Middle frontal gyrus (tissue), 1 donor: ENCODE measurements around the gene PNPLA3.

Experiments used
- DNase-seq: peaks from one replicate; pipeline ENCODE4 v3.0.0-alpha.2; 2015; ENCODE audit warnings: low spot score; ENCODE audit errors: extremely low spot score

PNPLA3 gene, protein sequence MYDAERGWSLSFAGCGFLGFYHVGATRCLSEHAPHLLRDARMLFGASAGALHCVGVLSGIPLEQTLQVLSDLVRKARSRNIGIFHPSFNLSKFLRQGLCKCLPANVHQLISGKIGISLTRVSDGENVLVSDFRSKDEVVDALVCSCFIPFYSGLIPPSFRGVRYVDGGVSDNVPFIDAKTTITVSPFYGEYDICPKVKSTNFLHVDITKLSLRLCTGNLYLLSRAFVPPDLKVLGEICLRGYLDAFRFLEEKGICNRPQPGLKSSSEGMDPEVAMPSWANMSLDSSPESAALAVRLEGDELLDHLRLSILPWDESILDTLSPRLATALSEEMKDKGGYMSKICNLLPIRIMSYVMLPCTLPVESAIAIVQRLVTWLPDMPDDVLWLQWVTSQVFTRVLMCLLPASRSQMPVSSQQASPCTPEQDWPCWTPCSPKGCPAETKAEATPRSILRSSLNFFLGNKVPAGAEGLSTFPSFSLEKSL

GRCh38 chr22:43923631-43924464 is at the start of gene PNPLA3:
TSS of gene PNPLA3 (plus strand) at chr22:43923805. CDS start at chr22:43923912, 107 bp downstream.
- peak; percentile 81 for DNase-seq

DNA sequence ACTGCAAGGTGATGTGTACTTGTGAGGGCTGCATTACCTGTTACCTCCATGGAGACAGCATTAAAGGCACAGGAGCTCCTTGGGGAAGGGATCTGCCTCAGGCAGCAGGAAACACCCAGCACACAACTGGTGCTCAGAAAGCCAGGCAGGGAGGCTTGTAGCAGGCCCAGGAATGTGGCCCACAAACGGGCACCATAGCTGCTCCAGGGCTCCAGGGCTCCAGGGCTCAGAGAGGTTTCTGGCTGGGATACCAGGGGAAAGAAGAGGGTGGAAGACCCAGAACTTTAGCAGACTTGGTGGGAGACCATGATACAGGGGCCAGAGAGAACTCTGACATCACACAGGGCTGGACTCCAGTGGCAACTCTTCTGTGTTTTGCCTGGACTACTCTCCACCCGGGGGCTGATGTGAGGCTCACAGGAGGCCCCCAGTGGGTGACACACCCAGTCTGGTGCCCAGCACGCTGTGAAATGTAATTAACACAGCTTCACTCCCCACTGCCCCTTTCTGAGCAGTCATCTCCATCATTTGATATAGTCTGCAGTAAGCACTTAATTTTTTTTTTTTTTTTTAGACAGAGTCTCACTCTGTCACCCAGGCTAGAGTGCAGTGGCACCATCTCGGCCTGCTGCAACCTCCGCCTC is 46.6 kb upstream of the PNPLA3 start:
- DNase-seq, result no peak

DNA sequence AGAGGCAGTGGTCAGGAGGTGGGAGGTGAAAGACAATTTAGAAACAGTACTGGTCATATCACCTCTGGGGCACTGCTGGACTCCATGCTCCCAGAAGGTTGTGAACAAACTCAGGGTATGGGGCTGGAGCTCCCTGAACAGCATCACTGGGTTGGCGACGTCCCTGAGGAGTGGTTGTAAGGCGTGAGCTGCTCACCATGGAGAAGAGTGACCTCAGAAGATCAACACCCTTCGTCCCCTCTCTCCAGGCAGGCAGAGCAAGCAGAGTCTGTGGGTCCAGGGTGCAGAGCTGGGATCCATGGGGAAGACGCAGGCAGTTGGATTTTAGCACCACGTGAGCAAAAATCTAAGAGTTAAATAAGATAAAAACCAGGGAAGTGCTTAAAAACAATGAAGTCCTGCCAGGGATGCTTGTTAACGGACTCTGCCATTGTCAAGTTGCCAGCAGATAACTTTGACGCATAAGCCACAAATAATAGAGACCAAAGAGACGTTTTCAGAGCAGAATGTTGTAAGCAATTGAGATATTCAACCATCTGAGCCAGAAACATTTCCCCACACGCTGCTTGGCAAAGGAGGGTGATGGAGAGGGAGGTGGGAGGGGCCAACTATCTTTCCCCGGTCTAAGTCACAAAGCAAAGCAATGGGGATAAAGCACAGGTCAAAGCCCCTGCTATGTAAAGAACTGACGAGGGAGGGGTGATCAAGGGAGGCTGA is 45.4 kb upstream of the PNPLA3 start:
- DNase-seq, result no peak

DNA sequence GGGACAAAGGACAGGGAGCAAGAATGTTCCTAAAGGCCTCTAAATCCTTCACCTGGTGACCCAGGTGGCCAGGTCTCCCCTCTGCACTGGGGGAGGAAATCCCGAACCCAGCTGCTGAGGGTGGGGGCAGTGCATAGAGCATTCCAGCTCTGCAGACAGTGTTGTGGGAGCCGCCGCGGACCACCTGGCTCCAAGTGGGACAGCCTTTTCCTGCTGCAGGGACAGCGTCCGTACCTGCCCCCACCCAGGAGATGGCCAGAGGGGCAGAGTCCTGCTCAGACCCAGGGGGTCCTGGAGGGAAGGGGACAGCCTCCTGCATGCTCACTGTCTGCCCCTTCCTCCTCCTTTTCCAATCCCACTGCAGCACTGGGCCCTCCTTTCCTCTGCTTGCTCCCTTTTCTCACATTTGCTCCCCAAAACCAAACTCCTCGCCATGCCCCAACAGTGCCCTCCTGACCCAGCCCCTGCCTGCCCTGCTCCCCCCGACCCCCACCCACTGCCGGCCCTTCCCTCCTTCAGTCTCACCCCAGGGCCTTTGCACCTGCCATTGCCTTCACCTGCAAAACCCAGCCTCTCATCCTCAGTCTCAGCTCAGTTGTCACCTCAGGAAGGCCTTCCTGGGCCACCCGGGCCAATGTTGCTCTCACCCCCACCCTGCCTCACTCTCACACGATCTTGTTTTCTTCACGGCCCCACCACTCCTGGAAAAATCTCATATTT is 44.6 kb upstream of the PNPLA3 start:
- DNase-seq, result no peak

- DNase-seq, result no peak
These were observed 43.6 kb upstream of the PNPLA3 start for GRCh38 chr22:43879901-43880540.

DNA sequence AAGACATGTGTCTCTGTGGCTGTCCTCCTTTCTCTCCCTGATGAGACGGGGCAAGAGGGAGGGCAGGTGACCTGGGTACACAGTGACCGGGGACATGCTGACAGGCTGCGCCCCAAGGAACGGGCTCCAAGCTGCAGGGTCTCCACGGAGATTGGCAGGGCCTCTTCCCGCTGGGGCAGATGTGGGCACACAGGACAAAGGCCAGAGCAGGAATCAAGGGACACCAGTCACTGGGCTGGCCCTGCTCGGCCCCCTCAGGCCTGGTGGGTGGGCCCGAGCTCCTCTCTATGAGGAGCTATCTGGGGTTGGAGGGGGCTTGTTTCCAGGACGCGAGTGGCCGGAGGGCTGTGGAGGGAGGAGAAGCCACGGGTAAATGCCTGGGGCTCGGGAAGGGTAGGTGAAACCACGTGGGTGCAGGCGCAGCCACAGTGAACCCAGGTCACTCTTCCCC is 43.0 kb upstream of the PNPLA3 start:
- no peak for DNase-seq

DNA sequence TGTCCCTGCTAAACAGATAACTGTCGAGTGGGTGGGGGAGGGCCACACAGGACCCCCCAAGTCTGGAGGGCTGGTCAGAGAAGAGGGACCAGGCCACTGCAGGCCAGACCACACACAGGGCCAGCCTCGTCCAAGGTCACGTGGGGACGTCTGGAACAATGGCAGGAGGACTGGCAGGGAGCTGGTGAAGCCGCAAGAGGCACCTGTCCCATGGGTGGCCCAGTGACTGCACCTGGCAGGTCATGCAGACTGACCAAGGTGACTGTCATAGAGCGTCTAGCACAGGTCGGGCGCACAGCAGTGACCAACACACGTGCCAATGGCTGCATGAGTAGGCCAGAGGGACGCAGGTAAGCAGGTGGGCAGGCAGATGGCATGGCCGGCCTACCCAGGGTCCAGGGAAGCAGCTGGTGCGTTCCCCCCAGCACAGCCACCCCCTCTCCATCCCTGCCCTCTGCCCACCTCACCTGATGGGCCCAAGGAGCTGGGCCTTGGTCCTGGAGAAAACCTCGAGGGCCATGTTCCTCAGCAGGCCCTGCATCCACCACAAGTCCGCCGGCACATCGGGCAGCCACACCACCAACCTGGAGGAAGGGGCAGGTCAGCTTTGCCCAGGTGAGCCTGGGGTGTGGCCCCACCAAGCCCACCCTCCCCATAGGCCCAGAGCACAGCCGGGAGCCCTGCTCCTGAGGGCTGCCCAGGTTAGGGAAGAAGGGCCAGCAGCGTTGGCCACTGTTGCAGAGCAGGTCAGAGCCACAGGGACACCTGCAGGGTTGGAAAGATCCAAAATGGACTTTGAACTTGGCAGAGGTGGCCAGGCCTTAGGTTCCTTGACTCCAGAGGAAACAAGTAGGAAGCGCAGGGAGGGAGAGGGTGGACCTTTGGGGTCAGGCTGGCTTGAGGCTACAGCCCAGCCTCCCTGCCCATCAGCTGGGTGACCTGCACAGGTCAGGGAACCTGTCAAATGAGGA is 42.2 kb upstream of the PNPLA3 start:
- no peak for DNase-seq

DNA sequence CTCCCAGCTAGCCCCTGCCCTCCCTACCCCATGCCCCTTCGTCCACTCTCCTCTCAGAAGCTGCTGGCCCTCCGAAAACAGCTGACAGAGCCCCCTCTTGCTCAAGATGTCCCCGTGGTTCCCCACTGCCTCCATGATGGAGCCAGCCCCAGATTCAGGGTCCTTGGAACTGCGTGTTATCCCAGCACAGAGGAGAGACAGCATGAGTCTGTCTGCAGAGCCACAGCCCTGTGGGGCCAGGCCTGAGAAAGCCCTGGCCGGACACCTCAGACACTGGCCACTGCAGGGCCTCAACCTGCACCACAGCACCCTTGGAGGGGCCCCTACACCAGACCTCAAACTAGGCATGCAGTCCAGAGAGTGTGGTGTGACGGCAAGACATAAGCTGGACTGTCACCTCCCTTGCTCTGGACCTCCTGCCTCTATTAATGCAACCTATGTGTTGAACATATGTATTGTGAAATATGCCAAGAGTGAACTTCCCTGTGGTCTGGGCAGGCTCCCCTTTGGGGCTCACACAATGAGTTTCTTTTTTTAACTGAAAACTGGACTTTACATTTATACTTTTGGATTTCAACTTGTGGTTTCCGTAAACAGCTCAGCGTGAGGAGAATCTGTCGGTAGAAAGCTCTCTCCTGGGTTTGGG is 41.4 kb upstream of the PNPLA3 start:
- DNase-seq, result no peak

- DNase-seq, result no peak
These were observed 40.5 kb upstream of the PNPLA3 start for GRCh38 chr22:43883012-43883661.

DNA sequence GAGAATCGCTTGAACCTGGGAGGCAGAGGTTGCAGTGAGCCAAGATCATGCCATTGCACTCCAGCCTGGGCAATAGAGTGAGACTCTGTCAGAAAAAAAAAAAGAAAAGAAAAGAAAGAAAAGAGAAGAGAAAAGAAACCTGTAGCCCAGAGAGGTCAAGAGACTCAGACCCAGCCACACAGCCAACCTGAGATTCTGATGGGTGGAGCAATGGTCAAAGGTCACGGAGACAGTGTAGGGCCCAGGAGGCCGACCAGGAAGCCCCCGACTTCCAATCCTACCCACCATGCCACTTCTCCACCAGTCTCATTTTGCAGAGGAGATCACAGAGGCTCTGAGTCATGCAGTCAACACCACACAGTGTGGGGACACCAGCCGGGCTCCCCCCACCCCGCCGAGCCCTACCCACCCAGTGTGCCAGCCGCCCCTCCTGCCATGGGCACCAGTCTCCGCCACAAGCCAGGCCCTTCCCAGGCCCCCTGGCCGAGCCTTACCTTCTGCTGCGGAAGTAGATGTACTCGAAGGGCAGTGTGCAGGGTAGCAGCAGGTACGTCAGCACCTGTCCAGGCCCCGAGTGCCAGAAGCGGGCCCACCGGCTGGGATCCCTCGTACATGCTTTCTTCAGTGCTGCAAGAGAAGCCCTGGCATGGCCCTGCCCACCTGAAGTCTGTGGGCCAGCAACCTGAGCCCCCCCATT is 39.7 kb upstream of the PNPLA3 start:
- DNase-seq, result no peak

DNA sequence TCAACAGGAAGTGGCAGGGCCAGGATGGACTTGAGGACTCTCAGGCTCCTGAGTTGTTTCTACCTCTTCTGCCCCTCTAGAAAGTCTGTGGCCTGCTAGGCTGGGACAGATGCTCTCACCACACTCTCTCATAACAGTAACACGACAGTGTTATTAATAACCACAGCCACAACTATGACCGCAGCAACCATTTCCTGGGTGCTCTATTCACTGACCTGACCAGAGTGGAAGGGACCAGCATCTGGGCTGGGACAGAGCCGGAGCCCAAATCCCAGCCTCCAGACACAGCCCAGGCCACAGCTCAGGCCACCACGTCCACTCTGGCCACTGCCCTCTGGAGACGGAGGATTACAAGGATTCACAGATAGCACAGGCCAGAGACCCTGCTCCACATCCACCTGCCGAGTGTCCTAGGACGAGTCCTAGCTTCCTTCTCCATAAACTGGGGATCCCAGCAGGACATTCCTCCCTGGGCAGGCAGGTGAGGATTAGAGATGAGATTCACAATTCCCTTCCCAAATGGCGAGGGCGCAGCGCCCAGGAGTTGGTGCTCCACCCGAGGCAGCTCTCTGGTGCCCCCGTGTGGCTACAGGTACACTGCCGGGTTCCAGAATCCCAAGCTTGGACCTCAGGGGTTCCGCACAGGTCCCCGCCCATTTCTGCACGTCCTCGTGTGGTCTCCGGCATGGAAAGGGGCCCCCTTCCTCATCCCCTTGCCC is 38.8 kb upstream of the PNPLA3 start:
- DNase-seq, result no peak

GRCh38 chr22:43885319-43885671 is 38.3 kb upstream of the PNPLA3 start:
- no peak for DNase-seq

GRCh38 chr22:43885786-43886185 is 37.8 kb upstream of the PNPLA3 start:
- DNase-seq, result no peak

- no peak for DNase-seq
These were observed 37.4 kb upstream of the PNPLA3 start for GRCh38 chr22:43886231-43886630.

DNA sequence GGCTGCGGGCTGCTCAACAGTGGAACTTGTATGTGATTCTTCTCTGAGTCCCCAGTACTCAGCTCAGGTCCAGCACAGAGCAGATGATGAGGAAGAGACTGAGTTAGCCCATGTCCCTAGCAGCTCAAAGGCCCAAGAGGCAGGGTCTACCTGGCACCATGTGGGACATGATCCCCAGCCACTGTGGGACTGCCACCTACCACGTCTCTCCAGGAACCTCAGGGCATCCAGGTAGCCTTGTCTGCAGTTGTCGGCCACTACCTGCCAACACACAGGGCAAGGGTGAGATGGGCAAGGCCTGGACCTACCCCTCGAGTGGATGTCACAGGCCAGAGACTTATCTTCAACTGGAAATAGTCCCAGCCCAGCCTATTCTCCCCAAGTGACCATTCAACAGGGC is 36.2 kb upstream of the PNPLA3 start:
- DNase-seq, result no peak

DNA sequence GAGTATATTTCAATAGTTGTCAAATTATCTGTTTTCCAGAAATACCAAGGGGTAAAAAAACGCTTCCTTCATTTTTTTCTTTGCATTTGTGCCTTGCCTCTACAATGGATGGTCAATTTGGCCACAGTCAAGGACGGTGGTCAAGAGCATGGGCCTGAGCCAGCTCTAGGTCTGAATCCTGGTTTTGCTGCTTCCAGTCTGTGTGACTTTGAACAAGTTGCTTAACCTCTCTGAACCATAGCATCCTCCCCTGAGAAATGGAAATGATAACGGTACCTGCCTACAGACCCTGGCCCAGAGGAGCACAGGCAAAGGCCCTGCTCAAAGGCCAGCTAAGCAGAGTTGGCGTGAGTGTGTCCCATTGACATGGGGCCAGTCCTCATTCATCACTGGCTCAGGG is 34.9 kb upstream of the PNPLA3 start:
- DNase-seq, result no peak
